Kidney (tissue), 14 donors: ENCODE measurements around the gene DIRAS1. TPM values are rescaled to one million over a fixed set of nuclear protein-coding genes. Genes with fewer than 3 reads are reported as not detected.

Source experiments
- DNase-seq, 5 donors: peaks; one replicate each; pipeline ENCODE4 v3.0.0-alpha.2; 2013 to 2020
- FAIRE-seq: peaks from 2 replicates; lab custom pipeline; 2012; peaks lifted over from hg19 to GRCh38; lab: Jason Lieb, UNC
- H3K27ac ChIP-seq, 2 donors: one replicate each; pipeline ENCODE4 v1.7.0; 2013; ENCODE audit warnings: low read depth in 2 of 2, low read length in 2 of 2, inconsistent platforms in 1 of 2
- H3K27me3 ChIP-seq: one replicate; pipeline ENCODE4 v1.7.1; 2013; ENCODE audit warnings: low read length, inconsistent platforms; ENCODE audit not compliant: control insufficient read depth, insufficient read depth
- H3K36me3 ChIP-seq, 3 donors: one replicate each; pipeline versions ENCODE4 v1.7.0 to v1.7.1; 2013; ENCODE audit warnings: low read length in 3 of 3, control low read depth in 1 of 3, inconsistent platforms in 1 of 3; ENCODE audit not compliant: insufficient read depth in 3 of 3, control insufficient read depth in 2 of 3
- H3K4me1 ChIP-seq, 3 donors: one replicate each; pipeline versions ENCODE4 v1.7.0 to v1.7.1; 2013; ENCODE audit warnings: low read length in 3 of 3, inconsistent platforms in 1 of 3, low read depth in 1 of 3; ENCODE audit not compliant: control insufficient read depth in 2 of 3, insufficient read depth in 2 of 3
- H3K4me3 ChIP-seq, 3 donors: one replicate each; pipeline versions ENCODE4 v1.7.0 to v1.8.1; 2013; ENCODE audit warnings: low read length in 3 of 3, control low read depth in 1 of 3, inconsistent platforms in 1 of 3
- H3K9ac ChIP-seq, 3 donors: one replicate each; pipeline versions ENCODE4 v1.7.0 to v1.7.1; 2013; ENCODE audit warnings: low read length in 3 of 3, control low read depth in 1 of 3, inconsistent platforms in 1 of 3
- H3K9me3 ChIP-seq, 3 donors: one replicate each; pipeline versions ENCODE4 v1.7.0 to v1.7.1; 2013; ENCODE audit warnings: low read length in 3 of 3, control low read depth in 1 of 3, inconsistent platforms in 1 of 3; ENCODE audit not compliant: control insufficient read depth in 2 of 3, insufficient read depth in 1 of 3
- CTCF ChIP-seq: IDR thresholded peaks from 3 replicates; pipeline ENCODE4 v1.5.1; 2012; ENCODE audit warnings: mild to moderate bottlenecking, moderate library complexity, borderline replicate concordance; ENCODE audit not compliant: insufficient read depth; ENCODE audit errors: extremely low read depth
- intact Hi-C: fragments of 100-400 bp; cut with DNase I; formaldehyde crosslinking; loops from one replicate; pipeline ENCODE4 v1.11.1; 2022
- polyA plus RNA-seq: library from polyadenylated mRNA; stranded (reverse); fragments of 350-450 nt; fragmentation: Illumina TruSeq; extraction: RNeasy Lipid Tissue Mini Kit (QIAGEN cat#74804); gene quantifications from one replicate; pipeline ENCODE4 v1.2.3, GENCODE V29; 2014; ENCODE audit warnings: low read depth, low replicate concordance; ENCODE audit not compliant: insufficient read depth
- total RNA-seq: library from RNA; stranded (reverse); fragmentation: NEBNext Ultra II Directional; extraction: Animal tissue kit (Norgen Biotek cat#: 25700); gene quantifications from one replicate; pipeline ENCODE4 v1.2.1, GENCODE V29; 2021
- donor health status: control.
- donor health status: control.
- donor health status: control.
- donor health status: control.
- donor health status: control.
- donor health status: DM: yes; HTN: yes; CAD: no.
- donor health status: Normal renal cell carcinoma (clear cell type).

Gene DIRAS1
- total and polyA plus RNA-seq, 2 donors from 2014 or later = 2.3 to 7.6 TPM

GRCh38 chr19:2765376-2765775, 44.2 kb upstream of the DIRAS1 start:
- Histone ChIP-seq H3K9me3 (no peaks in the 10 kb centered on the region), H3K27me3 (no peaks in the 10 kb centered on the region), H3K4me1 (peaks cover 0 to 3% (median 0%) of the 10 kb centered on the region in 3 donors), H3K9ac (no peak overlapping the region), H3K27ac (no peak overlapping the region), H3K36me3 (peaks cover 0 to 18% (median 6%) of the 10 kb centered on the region in 3 donors), H3K4me3 (no peak overlapping the region)
- no peak for FAIRE-seq
- no peak for TF ChIP-seq CTCF
- DNase-seq = no peak
- intact Hi-C loops = no loop called here

- no peak for TF ChIP-seq CTCF
- DNase-seq = no peak
- Histone ChIP-seq H3K4me3 (no peak overlapping the region), H3K27ac (no peak overlapping the region), H3K4me1 (no peaks in the 10 kb centered on the region), H3K9me3 (no peaks in the 10 kb centered on the region), H3K27me3 (no peaks in the 10 kb centered on the region), H3K9ac (no peak overlapping the region), H3K36me3 (peaks cover 0 to 18% (median 6%) of the 10 kb centered on the region in 3 donors)
- no peak for FAIRE-seq
- intact Hi-C loops = no loop called here
Measured at GRCh38 chr19:2764945-2765344, 43.8 kb upstream of the DIRAS1 start.

GRCh38 chr19:2763687-2764086, 42.5 kb upstream of the DIRAS1 start:
- FAIRE-seq = no peak
- no peak for DNase-seq
- Histone ChIP-seq H3K4me1 (no peaks in the 10 kb centered on the region), H3K36me3 (peaks cover 0 to 24% (median 11%) of the 10 kb centered on the region in 3 donors), H3K9ac (no peak overlapping the region), H3K27me3 (no peaks in the 10 kb centered on the region), H3K27ac (no peak overlapping the region), H3K9me3 (no peaks in the 10 kb centered on the region), H3K4me3 (no peak overlapping the region)
- TF ChIP-seq CTCF = no peak
- intact Hi-C loops = no loop called here
